ENCODE results near the gene BIVM. TPM values are rescaled to one million over a fixed set of nuclear protein-coding genes. Genes with fewer than 3 reads are reported as not detected.

Gene BIVM
- total and polyA plus RNA-seq, 4 donors: 30.6 to 62.2 (median 52.6) TPM

GRCh38 chr13:102872531-102872930, 73.6 kb downstream of the BIVM start:
- peaks cover 13% of the 10 kb centered on the region for H3K36me3 ChIP-seq (ENCODE audit: control insufficient read depth, insufficient read depth, low read length)
- H3K4me1 ChIP-seq (ENCODE audit: control insufficient read depth, insufficient read depth, low read length): peaks cover 6% of the 10 kb centered on the region
- H3K27ac ChIP-seq (ENCODE audit: low read depth, low read length): no peak overlapping the region
- whole genome bisulfite sequencing (ENCODE audit: insufficient coverage): no CpG with 5 or more reads among the region's 1 CpG
- H3K27me3 ChIP-seq (ENCODE audit: control insufficient read depth, insufficient read depth, low read length): no peaks in the 10 kb centered on the region
- H3K4me3 ChIP-seq (ENCODE audit: low read depth, low read length): no peak overlapping the region
- H3K9me3 ChIP-seq (ENCODE audit: control insufficient read depth, insufficient read depth, low read length): no peaks in the 10 kb centered on the region
- no peak for DNase-seq (ENCODE audit: low read depth in 4 of 6, low spot score in 6 of 6)

GRCh38 chr13:102873653-102874052, 74.7 kb downstream of the BIVM start:
- no peak overlapping the region for H3K27ac ChIP-seq (ENCODE audit: low read depth, low read length)
- H3K9me3 ChIP-seq (ENCODE audit: control insufficient read depth, insufficient read depth, low read length): no peaks in the 10 kb centered on the region
- no peak overlapping the region for H3K4me3 ChIP-seq (ENCODE audit: low read depth, low read length)
- no peaks in the 10 kb centered on the region for H3K27me3 ChIP-seq (ENCODE audit: control insufficient read depth, insufficient read depth, low read length)
- peaks cover 12% of the 10 kb centered on the region for H3K36me3 ChIP-seq (ENCODE audit: control insufficient read depth, insufficient read depth, low read length)
- H3K4me1 ChIP-seq (ENCODE audit: control insufficient read depth, insufficient read depth, low read length): peaks cover 6% of the 10 kb centered on the region
- no CpG with 5 or more reads among the region's 3 CpGs for WGBS (ENCODE audit: insufficient coverage)
- DNase-seq (ENCODE audit: low read depth in 4 of 6, low spot score in 6 of 6): no peak

DNA sequence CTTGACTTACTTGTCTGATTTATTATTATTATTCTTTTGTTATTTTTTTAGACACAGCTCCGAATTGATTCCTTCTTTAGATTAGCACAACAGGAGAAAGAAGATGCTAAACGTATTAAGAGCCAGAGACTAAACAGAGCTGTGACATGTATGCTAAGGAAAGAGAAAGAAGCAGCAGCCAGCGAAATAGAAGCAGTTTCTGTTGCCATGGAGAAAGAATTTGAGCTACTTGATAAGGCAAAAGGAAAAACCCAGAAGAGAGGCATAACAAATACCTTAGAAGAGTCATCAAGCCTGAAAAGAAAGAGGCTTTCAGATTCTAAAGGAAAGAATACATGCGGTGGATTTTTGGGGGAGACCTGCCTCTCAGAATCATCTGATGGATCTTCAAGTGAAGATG, 76.3 kb downstream of the BIVM start:
- H3K27me3 ChIP-seq (ENCODE audit: control insufficient read depth, insufficient read depth, low read length): no peaks in the 10 kb centered on the region
- 53% methylated on average over 2 of the region's 4 CpGs for WGBS (ENCODE audit: insufficient coverage)
- no peak overlapping the region for H3K4me3 ChIP-seq (ENCODE audit: low read depth, low read length)
- peaks cover 6% of the 10 kb centered on the region for H3K4me1 ChIP-seq (ENCODE audit: control insufficient read depth, insufficient read depth, low read length)
- peak in 3 of 6 donors; percentile 20 to 82 (median 42) for DNase-seq (ENCODE audit: low read depth in 4 of 6, low spot score in 6 of 6)
- H3K27ac ChIP-seq (ENCODE audit: low read depth, low read length): no peak overlapping the region
- H3K9me3 ChIP-seq (ENCODE audit: control insufficient read depth, insufficient read depth, low read length): no peaks in the 10 kb centered on the region
- H3K36me3 ChIP-seq (ENCODE audit: control insufficient read depth, insufficient read depth, low read length): peaks cover 12% of the 10 kb centered on the region

GRCh38 chr13:102877303-102877702, 78.4 kb downstream of the BIVM start:
- H3K36me3 ChIP-seq (ENCODE audit: control insufficient read depth, insufficient read depth, low read length): peaks cover 5% of the 10 kb centered on the region
- no peaks in the 10 kb centered on the region for H3K27me3 ChIP-seq (ENCODE audit: control insufficient read depth, insufficient read depth, low read length)
- DNase-seq (ENCODE audit: low read depth in 4 of 6, low spot score in 6 of 6): no peak
- H3K9me3 ChIP-seq (ENCODE audit: control insufficient read depth, insufficient read depth, low read length): no peaks in the 10 kb centered on the region
- H3K27ac ChIP-seq (ENCODE audit: low read depth, low read length): no peak overlapping the region
- H3K4me1 ChIP-seq (ENCODE audit: control insufficient read depth, insufficient read depth, low read length): no peaks in the 10 kb centered on the region
- H3K4me3 ChIP-seq (ENCODE audit: low read depth, low read length): no peak overlapping the region
- WGBS (ENCODE audit: insufficient coverage): no CpG with 5 or more reads among the region's 1 CpG

GRCh38 chr13:102878481-102878880, 79.6 kb downstream of the BIVM start:
- Histone ChIP-seq H3K27me3 (ENCODE audit: control insufficient read depth, insufficient read depth, low read length) (no peaks in the 10 kb centered on the region), H3K4me1 (ENCODE audit: control insufficient read depth, insufficient read depth, low read length) (no peaks in the 10 kb centered on the region), H3K4me3 (ENCODE audit: low read depth, low read length) (no peak overlapping the region), H3K9me3 (ENCODE audit: control insufficient read depth, insufficient read depth, low read length) (no peaks in the 10 kb centered on the region), H3K27ac (ENCODE audit: low read depth, low read length) (no peak overlapping the region), H3K36me3 (ENCODE audit: control insufficient read depth, insufficient read depth, low read length) (peaks cover 3% of the 10 kb centered on the region)
- WGBS (ENCODE audit: insufficient coverage): 36% methylated on average over 5 of the region's 5 CpGs
- DNase-seq (ENCODE audit: low read depth in 4 of 6, low spot score in 6 of 6): peak in 3 of 6 donors; percentile 5 to 36 (median 33)

DNA sequence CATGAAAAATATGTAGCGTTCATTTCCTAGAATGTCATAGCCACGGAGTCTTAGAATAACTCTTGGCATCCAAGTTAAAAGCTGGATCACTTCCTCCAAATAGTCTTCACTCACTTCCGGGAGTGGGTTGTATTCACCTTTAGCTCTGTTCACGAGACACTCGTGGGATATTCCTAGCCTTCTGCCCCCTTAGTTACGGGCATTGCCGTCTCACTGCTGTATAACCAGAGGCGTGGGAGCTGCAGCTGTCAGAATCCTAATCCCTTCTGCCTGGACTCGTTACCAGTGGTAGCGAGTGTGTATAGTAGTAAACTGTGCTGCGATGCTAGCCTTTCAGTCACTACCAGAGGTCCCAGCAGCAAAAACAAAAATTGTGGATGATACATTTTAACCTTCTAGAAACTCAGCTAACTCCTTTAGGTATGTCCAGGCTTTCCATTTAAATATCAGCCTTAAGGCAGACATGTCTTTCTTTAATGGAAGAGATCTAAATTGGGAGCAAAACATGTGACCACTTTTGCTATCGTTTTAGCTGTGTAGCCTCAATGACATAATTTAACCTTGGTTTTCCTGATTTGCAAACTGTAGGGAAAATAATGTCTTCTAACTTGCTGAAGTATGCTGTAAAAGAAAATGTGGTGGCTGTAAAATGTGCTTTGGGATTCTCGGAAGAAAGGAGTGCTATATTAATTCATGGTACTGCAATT, 81.0 kb downstream of the BIVM start:
- Histone ChIP-seq H3K36me3 (ENCODE audit: control insufficient read depth, insufficient read depth, low read length) (no peaks in the 10 kb centered on the region), H3K4me3 (ENCODE audit: low read depth, low read length) (no peak overlapping the region), H3K27me3 (ENCODE audit: control insufficient read depth, insufficient read depth, low read length) (no peaks in the 10 kb centered on the region), H3K4me1 (ENCODE audit: control insufficient read depth, insufficient read depth, low read length) (no peaks in the 10 kb centered on the region), H3K27ac (ENCODE audit: low read depth, low read length) (no peak overlapping the region), H3K9me3 (ENCODE audit: control insufficient read depth, insufficient read depth, low read length) (no peaks in the 10 kb centered on the region)
- WGBS (ENCODE audit: insufficient coverage): 89% methylated on average over 10 of the region's 13 CpGs
- DNase-seq (ENCODE audit: low read depth in 4 of 6, low spot score in 6 of 6): no peak

- no peak for DNase-seq (ENCODE audit: low read depth in 4 of 6, low spot score in 6 of 6)
- no CpG with 5 or more reads among the region's 4 CpGs for WGBS (ENCODE audit: insufficient coverage)
- Histone ChIP-seq H3K9me3 (ENCODE audit: control insufficient read depth, insufficient read depth, low read length) (no peaks in the 10 kb centered on the region), H3K4me3 (ENCODE audit: low read depth, low read length) (no peak overlapping the region), H3K27me3 (ENCODE audit: control insufficient read depth, insufficient read depth, low read length) (no peaks in the 10 kb centered on the region), H3K36me3 (ENCODE audit: control insufficient read depth, insufficient read depth, low read length) (no peaks in the 10 kb centered on the region), H3K27ac (ENCODE audit: low read depth, low read length) (no peak overlapping the region), H3K4me1 (ENCODE audit: control insufficient read depth, insufficient read depth, low read length) (no peaks in the 10 kb centered on the region)
These were observed 83.1 kb downstream of the BIVM start for GRCh38 chr13:102881819-102882686.

Other genes with a start within 250 kb of the BIVM start
- 10 to 100 TPM; 48.9 to 60.5 TPM for gene TPP2, start 202.1 kb upstream of the BIVM start, total RNA-seq
- gene TPP2, start 202.1 kb upstream of the BIVM start, polyA plus RNA-seq (ENCODE audit: insufficient read length in 2 of 2): 10 to 100 TPM; 25.2 to 41.9 TPM
- gene METTL21C, start 104.1 kb upstream of the BIVM start, total RNA-seq: under 1 TPM in 1 of 2 donors, not detected in 1; 0.39 TPM
- under 1 TPM; 0.20 to 0.24 TPM for gene METTL21C, start 104.1 kb upstream of the BIVM start, polyA plus RNA-seq (ENCODE audit: insufficient read length in 2 of 2)
- gene TEX30, start 25.3 kb upstream of the BIVM start, total RNA-seq: 10 to 100 TPM; 12.0 to 13.5 TPM
- gene TEX30, start 25.3 kb upstream of the BIVM start, polyA plus RNA-seq (ENCODE audit: insufficient read length in 2 of 2): 10 to 100 TPM; 18.7 to 23.6 TPM
- 10 to 100 TPM; 17.6 to 26.6 TPM for gene POGLUT2, start 143 bp upstream of the BIVM start, total RNA-seq
- gene POGLUT2, start 143 bp upstream of the BIVM start, polyA plus RNA-seq (ENCODE audit: insufficient read length in 2 of 2): 10 to 100 TPM; 13.5 to 17.3 TPM
- 10 to 100 TPM; 57.2 to 69.4 TPM for gene ERCC5, start 46.9 kb downstream of the BIVM start, total RNA-seq
- gene ERCC5, start 46.9 kb downstream of the BIVM start, polyA plus RNA-seq (ENCODE audit: insufficient read length in 2 of 2): 10 to 100 TPM; 50.2 to 53.7 TPM